ENCODE results near the gene LHFPL2. TPM values are rescaled to one million over a fixed set of nuclear protein-coding genes. Genes with fewer than 3 reads are reported as not detected.

Gene LHFPL2
- total and polyA plus RNA-seq, 2 experiments from 2014 or later: 96.6 to 126 TPM

DNA sequence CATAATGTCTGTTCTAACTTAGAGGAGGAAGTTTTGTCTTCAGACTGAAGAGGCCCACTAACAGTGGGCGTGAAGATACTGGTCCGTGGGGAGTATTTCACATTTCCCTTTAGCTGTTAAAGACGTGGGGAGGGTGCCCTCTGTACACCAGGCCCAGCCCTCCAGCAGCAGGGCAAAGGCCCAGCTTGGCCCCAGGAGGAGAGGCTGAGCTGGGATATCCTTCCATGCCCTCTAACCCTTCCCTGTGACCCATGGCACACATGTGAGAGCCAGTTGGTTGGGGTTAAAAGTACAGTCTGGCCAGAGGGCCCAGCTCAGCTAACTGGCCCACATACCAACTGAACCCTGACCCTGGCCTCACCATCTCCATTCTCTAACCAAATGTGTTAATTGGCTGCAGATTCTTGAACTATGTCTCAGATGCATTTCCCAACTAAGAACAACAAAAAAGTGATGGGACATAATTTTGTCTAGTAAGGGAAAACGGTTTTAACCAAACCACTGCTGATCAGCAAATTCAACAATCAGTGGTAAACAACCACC is 74.4 kb downstream of the LHFPL2 start:
- H3K4me1 ChIP-seq (ENCODE audit: low read depth): peaks cover 91% of the 10 kb centered on the region
- no peak for DNase-seq (ENCODE audit: low read depth in 1 of 2, low spot score in 1 of 2)
- no peaks in the 10 kb centered on the region for H3K27me3 ChIP-seq
- TF ChIP-seq, protein P1, sequence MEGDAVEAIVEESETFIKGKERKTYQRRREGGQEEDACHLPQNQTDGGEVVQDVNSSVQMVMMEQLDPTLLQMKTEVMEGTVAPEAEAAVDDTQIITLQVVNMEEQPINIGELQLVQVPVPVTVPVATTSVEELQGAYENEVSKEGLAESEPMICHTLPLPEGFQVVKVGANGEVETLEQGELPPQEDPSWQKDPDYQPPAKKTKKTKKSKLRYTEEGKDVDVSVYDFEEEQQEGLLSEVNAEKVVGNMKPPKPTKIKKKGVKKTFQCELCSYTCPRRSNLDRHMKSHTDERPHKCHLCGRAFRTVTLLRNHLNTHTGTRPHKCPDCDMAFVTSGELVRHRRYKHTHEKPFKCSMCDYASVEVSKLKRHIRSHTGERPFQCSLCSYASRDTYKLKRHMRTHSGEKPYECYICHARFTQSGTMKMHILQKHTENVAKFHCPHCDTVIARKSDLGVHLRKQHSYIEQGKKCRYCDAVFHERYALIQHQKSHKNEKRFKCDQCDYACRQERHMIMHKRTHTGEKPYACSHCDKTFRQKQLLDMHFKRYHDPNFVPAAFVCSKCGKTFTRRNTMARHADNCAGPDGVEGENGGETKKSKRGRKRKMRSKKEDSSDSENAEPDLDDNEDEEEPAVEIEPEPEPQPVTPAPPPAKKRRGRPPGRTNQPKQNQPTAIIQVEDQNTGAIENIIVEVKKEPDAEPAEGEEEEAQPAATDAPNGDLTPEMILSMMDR (IDR thresholded peaks at IDR 0.05; ENCODE audit: low read depth, low read length): no peak
- no peaks in the 10 kb centered on the region for H3K36me3 ChIP-seq
- peak overlapping the region; percentile 86 for H3K27ac ChIP-seq
- no peak overlapping the region for H3K4me3 ChIP-seq
- H3K9me3 ChIP-seq (ENCODE audit: low read depth): no peaks in the 10 kb centered on the region

DNA sequence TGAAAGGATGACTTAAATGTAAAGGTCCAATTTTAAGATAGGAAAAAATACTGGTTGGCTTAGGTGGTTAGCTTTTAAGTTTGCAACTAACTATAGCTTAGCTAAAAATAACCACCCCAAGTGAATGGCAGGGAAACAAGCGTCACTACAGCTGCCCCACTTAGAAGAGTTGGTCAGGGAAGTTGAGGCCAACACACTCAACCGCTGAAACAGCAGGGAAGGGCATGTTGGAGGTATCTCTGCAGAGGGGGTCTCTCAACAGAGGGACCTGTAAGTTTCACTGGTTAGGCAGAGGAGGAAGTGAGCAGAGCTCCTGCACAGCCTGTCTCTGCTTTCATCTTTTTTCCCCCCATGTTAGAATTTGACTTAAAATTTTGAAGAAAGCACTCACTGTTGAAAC is 75.3 kb downstream of the LHFPL2 start:
- no peaks in the 10 kb centered on the region for H3K27me3 ChIP-seq
- no peaks in the 10 kb centered on the region for H3K36me3 ChIP-seq
- no peaks in the 10 kb centered on the region for H3K9me3 ChIP-seq (ENCODE audit: low read depth)
- DNase-seq (ENCODE audit: low read depth in 1 of 2, low spot score in 1 of 2): no peak
- peaks cover 96% of the 10 kb centered on the region for H3K4me1 ChIP-seq (ENCODE audit: low read depth)
- TF ChIP-seq, protein P1 (IDR thresholded peaks at IDR 0.05; ENCODE audit: low read depth, low read length): no peak
- H3K27ac ChIP-seq: peak overlapping the region; percentile 86
- no peak overlapping the region for H3K4me3 ChIP-seq

DNA sequence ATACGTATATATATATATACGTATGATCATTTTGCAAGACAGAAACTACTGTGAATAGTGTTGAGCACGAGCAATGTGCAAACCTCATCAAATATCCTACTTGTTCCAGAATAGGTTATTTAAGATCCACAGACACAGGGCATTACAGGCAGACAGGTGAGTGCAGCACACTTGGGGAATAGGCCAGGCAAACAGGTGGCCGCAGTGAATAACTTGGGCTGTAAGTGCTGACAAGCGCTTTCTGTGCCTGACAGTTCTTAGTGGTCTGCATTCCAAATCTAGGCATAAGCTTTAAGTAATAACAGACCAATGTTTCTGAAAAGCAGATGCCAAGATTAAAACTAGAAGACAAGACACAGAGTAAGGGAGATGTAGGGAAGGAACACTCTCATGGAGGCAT is 77.9 kb downstream of the LHFPL2 start:
- TF ChIP-seq, protein P1 (IDR thresholded peaks at IDR 0.05; ENCODE audit: low read depth, low read length): no peak
- Histone ChIP-seq H3K4me1 (ENCODE audit: low read depth) (peaks cover 88% of the 10 kb centered on the region), H3K27me3 (no peaks in the 10 kb centered on the region), H3K4me3 (no peak overlapping the region), H3K9me3 (ENCODE audit: low read depth) (no peaks in the 10 kb centered on the region), H3K36me3 (no peaks in the 10 kb centered on the region), H3K27ac (peak overlapping the region; percentile 86)
- DNase-seq (ENCODE audit: low read depth in 1 of 2, low spot score in 1 of 2): no peak

DNA sequence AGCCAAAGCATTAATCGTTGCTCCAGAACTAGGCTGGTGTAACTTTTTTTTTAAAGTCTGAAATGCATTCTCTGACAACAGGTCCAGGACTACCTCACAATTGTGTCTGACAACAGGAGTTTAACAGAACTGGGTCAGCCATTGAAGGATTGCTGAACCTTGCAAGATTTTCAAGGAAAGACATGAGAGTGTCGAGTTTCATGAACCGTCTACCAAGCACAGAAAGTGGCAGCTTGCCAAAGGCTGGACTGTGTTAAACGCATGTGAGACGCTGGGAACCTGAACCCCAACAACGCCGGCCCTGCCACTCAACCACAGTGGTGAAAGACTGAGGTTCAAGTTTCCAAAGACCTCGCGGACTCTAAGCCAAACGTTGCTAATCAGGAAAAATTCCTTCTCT is 79.1 kb downstream of the LHFPL2 start:
- peaks cover 3% of the 10 kb centered on the region for H3K36me3 ChIP-seq
- H3K27me3 ChIP-seq: no peaks in the 10 kb centered on the region
- H3K4me1 ChIP-seq (ENCODE audit: low read depth): peaks cover 76% of the 10 kb centered on the region
- peak overlapping the region; percentile 86 for H3K27ac ChIP-seq
- peak; percentile 95 to 97 for DNase-seq (ENCODE audit: low read depth in 1 of 2, low spot score in 1 of 2)
- peak overlapping the region; percentile 4 for H3K4me3 ChIP-seq
- TF ChIP-seq, protein P1 (IDR thresholded peaks at IDR 0.05; ENCODE audit: low read depth, low read length): no peak
- no peaks in the 10 kb centered on the region for H3K9me3 ChIP-seq (ENCODE audit: low read depth)

DNA sequence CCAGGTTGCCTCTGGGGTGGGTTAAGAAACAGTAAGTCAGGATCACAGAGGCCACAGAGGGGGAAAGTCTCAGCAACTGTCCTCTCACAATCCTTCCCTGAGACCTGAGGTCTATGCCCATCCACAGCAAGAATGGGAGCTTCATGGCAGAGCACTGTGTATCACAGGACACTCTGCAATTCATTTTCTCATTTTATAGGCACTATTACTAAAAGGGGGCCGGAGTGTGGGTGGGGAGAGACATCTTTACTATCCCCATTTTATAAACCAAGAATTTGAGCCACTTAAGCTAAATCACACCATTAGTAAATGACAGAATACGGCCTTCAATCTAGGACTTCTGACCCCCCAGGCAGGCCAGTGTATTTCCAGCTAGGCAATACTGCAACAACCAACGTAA is 79.9 kb downstream of the LHFPL2 start:
- DNase-seq (ENCODE audit: low read depth in 1 of 2, low spot score in 1 of 2): no peak
- Histone ChIP-seq H3K27ac (peak overlapping the region; percentile 86), H3K36me3 (peaks cover 8% of the 10 kb centered on the region), H3K4me1 (ENCODE audit: low read depth) (peaks cover 68% of the 10 kb centered on the region), H3K27me3 (no peaks in the 10 kb centered on the region), H3K4me3 (peak overlapping the region; percentile 4), H3K9me3 (ENCODE audit: low read depth) (no peaks in the 10 kb centered on the region)
- TF ChIP-seq, protein P1 (IDR thresholded peaks at IDR 0.05; ENCODE audit: low read depth, low read length): no peak
